Activated T-cell treated with anti-CD3 and anti-CD28 coated beads, Interleukin-2, amount 50 U/mL, for 72 hours (primary cell): Measurements from ENCODE around the gene FKBP5. TPM values are rescaled to one million over a fixed set of nuclear protein-coding genes. Genes with fewer than 3 reads are reported as not detected.
"Not testable (repeated sequence)": the region's sequence is repeated elsewhere in the genome, so short reads cannot be mapped to it uniquely, and the experiment has no call there.

Source experiments
- ATAC-seq, 2 donors: fragments of 150-1000 bp; cut with Tn5 transposase; replicated peaks in 1 of 2; 2 replicates each; pipeline ENCODE4 v1.10.0; 2021; ENCODE audit warnings: moderate library complexity in 2 of 2, mild to moderate bottlenecking in 1 of 2
- DNase-seq, 2 donors: peaks; one replicate each; pipeline ENCODE4 v3.0.0; 2021 to 2022; ENCODE audit warnings: mixed read lengths in 1 of 2
- H3K27ac Mint-ChIP-seq: one replicate; pipeline ENCODE4 v1.8.0; 2022; ENCODE audit warnings: mild to moderate bottlenecking, moderate library complexity, mixed read lengths
- H3K27me3 Mint-ChIP-seq: one replicate; pipeline ENCODE4 v1.8.0; 2022; ENCODE audit warnings: low read depth, mixed read lengths
- H3K36me3 Mint-ChIP-seq, 2 donors: one replicate each; pipeline ENCODE4 v1.8.0; 2022; ENCODE audit warnings: mixed read lengths in 2 of 2, mild to moderate bottlenecking in 1 of 2; ENCODE audit not compliant: insufficient read depth in 2 of 2
- H3K4me1 Mint-ChIP-seq: one replicate; pipeline ENCODE4 v1.8.0; 2022; ENCODE audit warnings: low read depth, mixed read lengths
- H3K4me3 Mint-ChIP-seq, 2 donors: one replicate each; pipeline ENCODE4 v1.8.0; 2022; ENCODE audit warnings: mild to moderate bottlenecking in 2 of 2, mixed read lengths in 2 of 2, moderate library complexity in 2 of 2
- H3K9me3 Mint-ChIP-seq, 2 donors: one replicate each; pipeline ENCODE4 v1.8.0; 2022; ENCODE audit warnings: mixed read lengths in 2 of 2
- total RNA-seq, 2 donors: library from RNA; stranded (reverse); gene quantifications; one replicate each; pipeline ENCODE4 v1.2.3, GENCODE V29; 2022

Gene FKBP5
- total RNA-seq, 2 donors from 2014 or later, result 106 to 120 TPM

DNA sequence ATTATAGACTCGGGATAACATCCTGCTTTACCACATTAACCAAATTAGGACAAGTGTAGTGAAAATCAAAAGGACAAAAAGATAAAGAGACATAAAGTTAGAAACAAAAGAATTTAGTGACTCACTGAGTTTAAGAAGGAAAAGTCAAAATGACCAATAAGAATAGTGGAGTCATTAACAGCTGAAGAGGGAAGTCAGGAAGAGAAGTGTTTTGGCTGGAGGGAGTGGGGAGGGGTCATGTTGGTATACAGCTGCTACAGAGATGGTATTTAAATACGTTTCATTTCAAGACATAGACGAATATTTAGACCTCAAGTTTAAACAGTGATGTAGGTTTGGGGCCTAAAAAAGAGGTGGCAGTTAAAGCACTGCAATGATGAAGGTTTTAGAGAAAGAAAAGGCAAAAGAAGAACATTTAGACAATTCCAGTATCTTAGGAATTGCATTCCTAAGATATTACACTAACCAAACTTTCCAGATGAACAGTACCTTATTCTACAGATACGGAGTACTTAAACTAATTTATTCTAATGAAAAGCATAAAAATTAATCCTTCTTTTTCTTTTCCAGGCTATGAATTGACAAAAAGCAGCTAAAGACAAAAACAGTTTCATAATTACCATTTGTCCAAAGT, 10.6 kb downstream of the FKBP5 start:
- Mint-ChIP-seq H3K4me1 (peaks cover 91% of the 10 kb centered on the region), H3K36me3 (peaks cover 2 to 14% of the 10 kb centered on the region in 2 donors), H3K27ac (peak overlapping the region; percentile 92), H3K4me3 (peak overlapping the region; percentile 13 to 78), H3K9me3 (peaks cover 1 to 2% of the 10 kb centered on the region in 2 donors), H3K27me3 (no peaks in the 10 kb centered on the region)
- ATAC-seq (no peak), DNase-seq (no peak)

DNA sequence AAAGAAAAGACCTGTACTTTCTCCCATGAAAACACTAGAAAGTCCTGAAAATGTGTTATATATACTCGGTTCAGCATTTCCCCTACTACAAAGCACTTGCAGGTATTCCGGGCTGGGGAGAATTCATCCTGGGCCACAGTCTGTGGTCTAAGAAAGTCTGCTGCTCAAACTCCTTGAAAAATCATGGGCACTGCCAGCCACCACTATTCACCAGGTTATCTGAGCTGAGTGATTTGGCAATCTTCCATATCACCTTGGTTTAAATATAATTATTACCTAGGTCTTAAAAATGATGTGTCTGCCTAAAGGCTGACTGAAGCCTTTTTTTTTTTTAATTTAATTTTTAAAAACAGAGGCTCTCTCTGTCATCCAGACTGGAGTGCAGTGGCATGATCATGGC, 11.3 kb downstream of the FKBP5 start:
- peaks cover 89% of the 10 kb centered on the region for H3K4me1 Mint-ChIP-seq
- H3K36me3 Mint-ChIP-seq, result peaks cover 2 to 12% of the 10 kb centered on the region in 2 donors
- no peak for DNase-seq
- H3K4me3 Mint-ChIP-seq, result peak overlapping the region in 1 of 2 donors; percentile 78
- H3K9me3 Mint-ChIP-seq, result peaks cover 1 to 2% of the 10 kb centered on the region in 2 donors
- H3K27me3 Mint-ChIP-seq, result no peaks in the 10 kb centered on the region
- no peak for ATAC-seq
- no peak overlapping the region for H3K27ac Mint-ChIP-seq

DNA sequence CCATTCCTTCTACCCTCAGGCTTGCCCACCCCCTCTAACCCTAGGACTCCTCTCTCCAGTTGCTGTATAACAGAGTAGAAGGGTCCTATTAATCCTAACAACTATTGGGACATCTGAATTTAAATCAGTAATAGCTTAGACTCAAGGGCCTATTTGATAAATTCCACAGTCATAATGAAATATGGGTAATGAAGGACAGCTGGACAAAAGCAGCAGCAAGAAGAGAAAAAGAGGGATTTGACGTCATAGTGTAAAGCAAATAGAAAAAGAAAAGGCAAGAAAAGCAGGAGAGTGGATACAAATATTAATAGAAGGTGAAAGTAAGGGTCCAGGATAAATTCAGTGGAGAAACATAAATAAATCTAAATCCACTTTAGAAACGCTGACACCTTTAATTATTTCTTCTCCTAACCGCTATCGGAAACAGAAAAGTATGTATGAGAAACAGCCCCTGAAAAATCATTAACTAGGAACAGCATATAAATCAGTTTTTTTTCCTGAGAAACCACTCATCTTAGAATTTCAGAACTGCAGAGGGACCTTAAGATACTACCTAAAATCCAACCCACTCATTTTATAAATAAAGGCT, 12.8 kb downstream of the FKBP5 start:
- ATAC-seq, result no peak

DNA sequence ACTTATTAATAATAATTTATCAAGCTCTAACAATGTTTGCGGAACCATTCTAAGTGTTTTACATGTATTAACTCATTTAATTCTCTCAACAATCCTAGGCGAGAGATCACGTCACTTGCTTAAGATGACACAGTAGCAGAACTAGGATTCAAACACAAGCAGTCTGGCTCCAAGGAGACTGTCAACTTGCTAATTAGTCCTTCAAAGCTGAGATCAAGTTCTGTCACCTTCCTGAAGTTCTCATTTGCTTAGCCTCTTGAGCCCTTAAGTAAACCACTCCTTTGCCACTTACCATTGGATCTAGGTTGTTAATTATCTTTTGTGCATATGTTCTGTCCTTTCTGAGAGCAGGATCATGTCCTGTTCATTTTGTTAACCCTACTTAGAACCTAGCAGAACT, 14.1 kb downstream of the FKBP5 start:
- Mint-ChIP-seq H3K4me1 (peaks cover 88% of the 10 kb centered on the region), H3K27me3 (no peaks in the 10 kb centered on the region), H3K27ac (peak overlapping the region; percentile 91), H3K4me3 (peak overlapping the region in 1 of 2 donors; percentile 52), H3K36me3 (peaks cover 2 to 16% of the 10 kb centered on the region in 2 donors), H3K9me3 (peaks cover 1 to 2% of the 10 kb centered on the region in 2 donors)
- ATAC-seq, result no peak
- DNase-seq, result no peak

More for the DNA sequence above, 12.8 kb downstream of the FKBP5 start:
- Mint-ChIP-seq H3K27me3 (no peaks in the 10 kb centered on the region), H3K36me3 (peaks cover 2 to 12% of the 10 kb centered on the region in 2 donors), H3K27ac (peak overlapping the region; percentile 40), H3K9me3 (peaks cover 1 to 2% of the 10 kb centered on the region in 2 donors), H3K4me1 (peaks cover 87% of the 10 kb centered on the region), H3K4me3 (peak overlapping the region in 1 of 2 donors; percentile 8)
- DNase-seq, result no peak

DNA sequence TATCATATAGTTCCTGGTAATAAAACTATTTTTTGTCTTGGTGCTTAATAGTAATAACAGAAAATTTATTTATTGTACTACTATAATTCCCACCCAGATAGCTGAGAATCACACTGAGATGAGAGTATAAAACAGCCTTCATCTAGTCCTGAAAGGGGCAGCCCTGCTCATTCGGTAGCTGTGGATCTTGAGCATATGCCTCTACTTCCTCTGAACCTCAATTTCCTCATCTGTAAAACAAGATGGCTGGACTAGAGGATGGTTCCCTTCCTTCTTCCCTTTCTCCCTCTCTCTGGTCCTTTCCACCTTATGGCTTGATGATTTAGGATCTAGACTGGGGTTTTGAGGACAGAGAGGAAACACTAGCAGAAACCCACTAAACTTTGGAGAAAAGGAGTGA, 15.0 kb downstream of the FKBP5 start:
- H3K27me3 Mint-ChIP-seq, result no peaks in the 10 kb centered on the region
- ATAC-seq (no peak), DNase-seq (no peak)
- peaks cover 0 to 10% of the 10 kb centered on the region in 2 donors for H3K36me3 Mint-ChIP-seq
- H3K4me3 Mint-ChIP-seq, result peak overlapping the region; percentile 15 to 52
- peak overlapping the region; percentile 91 for H3K27ac Mint-ChIP-seq
- H3K4me1 Mint-ChIP-seq, result peaks cover 88% of the 10 kb centered on the region
- H3K9me3 Mint-ChIP-seq, result no peaks in the 10 kb centered on the region

DNA sequence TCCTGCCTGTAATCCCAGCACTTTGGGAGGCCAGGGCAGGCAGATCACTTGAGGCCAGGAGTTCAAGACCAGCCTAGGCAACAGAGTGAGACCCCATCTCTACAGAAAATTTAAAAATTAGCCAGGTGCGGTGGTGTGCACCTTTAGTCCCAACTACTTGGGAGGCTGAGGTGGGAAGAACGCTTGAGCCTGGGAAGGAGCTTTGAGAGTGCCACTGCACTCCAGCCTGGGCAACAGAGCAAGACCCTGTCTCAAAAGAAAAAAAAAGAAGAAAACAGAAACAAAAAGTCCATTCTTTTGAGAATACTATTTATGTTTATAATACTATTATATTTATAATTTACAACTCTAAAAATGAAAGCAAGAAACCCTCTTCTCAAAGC, 15.4 kb downstream of the FKBP5 start:
- H3K4me3 Mint-ChIP-seq, result peak overlapping the region in 1 of 2 donors; percentile 31
- not testable (repeated sequence) for ATAC-seq, H3K9me3 Mint-ChIP-seq, DNase-seq, H3K27me3 Mint-ChIP-seq, H3K36me3 Mint-ChIP-seq
- peak overlapping the region; percentile 93 for H3K27ac Mint-ChIP-seq
- peaks cover 88% of the 10 kb centered on the region for H3K4me1 Mint-ChIP-seq

DNA sequence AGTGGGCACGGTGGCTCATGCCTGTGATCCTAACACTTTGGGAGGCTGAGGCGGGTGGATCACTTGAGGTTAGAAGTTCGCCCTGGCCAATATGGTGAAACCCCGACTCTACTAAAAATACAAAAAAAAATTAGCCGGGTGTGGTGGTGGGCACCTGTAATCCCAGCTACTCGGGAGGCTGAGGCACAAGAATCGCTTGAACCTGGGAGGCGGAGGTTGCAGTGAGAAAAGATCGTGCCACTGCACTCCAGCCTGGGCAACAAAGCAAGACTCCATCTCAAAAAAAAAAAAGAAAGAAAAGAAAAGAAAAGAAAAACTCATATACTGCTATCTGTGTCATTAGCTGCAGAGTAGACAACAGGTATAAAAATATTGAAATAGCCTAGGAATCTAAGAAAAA, 18.3 kb downstream of the FKBP5 start:
- Mint-ChIP-seq H3K27ac (peak overlapping the region; percentile 97), H3K4me3 (peak overlapping the region; percentile 37 to 55), H3K4me1 (peaks cover 82% of the 10 kb centered on the region)
- H3K36me3 Mint-ChIP-seq, ATAC-seq, H3K9me3 Mint-ChIP-seq, H3K27me3 Mint-ChIP-seq, DNase-seq: not testable (repeated sequence)

DNA sequence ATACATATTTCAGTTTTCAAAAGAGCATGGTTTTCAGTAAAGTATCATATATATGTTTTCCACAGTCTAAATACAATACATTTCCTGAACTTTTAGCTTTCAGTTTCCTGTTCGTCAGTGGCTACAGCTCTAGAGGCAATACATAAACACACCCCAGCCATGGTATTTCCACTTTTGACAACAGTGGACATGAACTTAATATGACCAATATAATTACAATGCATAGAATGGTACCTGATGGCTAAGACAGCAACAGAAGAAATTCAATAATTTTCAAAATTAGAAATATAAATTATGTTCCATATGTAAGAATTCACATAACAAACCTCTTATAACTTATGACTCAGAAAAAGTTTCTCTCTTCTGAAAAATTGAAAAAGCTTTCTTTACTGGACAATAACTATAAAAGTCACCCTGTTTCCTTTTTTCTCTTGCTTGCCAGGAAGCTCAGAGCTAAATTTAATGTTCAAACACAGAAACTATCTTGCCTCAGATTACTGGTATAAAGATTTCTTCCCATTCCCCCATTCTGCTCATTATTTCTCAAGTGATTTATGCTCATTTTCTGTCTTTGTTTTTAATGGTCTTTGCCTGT, 19.2 kb downstream of the FKBP5 start:
- peak; percentile 42 to 44 for ATAC-seq
- Mint-ChIP-seq H3K36me3 (peaks cover 0 to 7% of the 10 kb centered on the region in 2 donors), H3K4me3 (peak overlapping the region; percentile 64 to 81), H3K9me3 (no peaks in the 10 kb centered on the region), H3K27me3 (no peaks in the 10 kb centered on the region), H3K27ac (peak overlapping the region; percentile 97), H3K4me1 (peaks cover 73% of the 10 kb centered on the region)
- no peak for DNase-seq

DNA sequence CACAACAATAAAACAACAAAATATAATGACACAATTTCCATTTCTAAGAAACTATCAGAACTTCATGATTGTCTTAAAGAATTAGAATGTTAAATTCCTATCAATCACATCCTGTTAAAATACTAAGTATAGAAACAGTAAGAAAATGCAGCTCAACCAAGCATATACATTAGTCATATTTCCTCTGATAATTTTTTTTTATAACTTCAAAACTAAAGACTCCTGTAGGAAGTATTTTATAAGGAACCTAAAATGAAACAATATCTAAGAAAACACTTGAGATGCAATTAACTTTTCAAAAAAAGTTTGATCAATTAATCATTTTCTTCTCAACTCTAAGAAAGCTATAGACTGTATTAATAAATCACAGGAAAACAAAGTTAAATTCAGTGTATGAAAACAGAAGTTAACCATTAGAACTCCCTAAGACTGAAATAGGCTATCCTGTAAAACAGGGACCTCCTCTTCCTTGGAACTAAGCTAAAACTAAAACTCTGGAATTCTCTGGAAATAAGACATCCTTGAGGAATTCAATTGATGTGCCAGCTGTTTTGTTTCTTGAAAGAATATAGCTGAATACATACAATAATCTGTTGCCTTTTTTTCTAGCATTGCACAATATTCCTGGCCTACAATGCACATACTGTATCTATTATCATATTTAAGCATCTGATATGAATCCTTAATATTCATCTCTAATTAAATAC, 19.8 kb downstream of the FKBP5 start:
- peaks cover 0 to 7% of the 10 kb centered on the region in 2 donors for H3K36me3 Mint-ChIP-seq
- ATAC-seq, result no peak
- H3K27ac Mint-ChIP-seq, result peak overlapping the region; percentile 97
- H3K4me1 Mint-ChIP-seq, result peaks cover 67% of the 10 kb centered on the region
- peak overlapping the region; percentile 64 to 81 for H3K4me3 Mint-ChIP-seq
- DNase-seq, result no peak
- H3K27me3 Mint-ChIP-seq, result no peaks in the 10 kb centered on the region
- no peaks in the 10 kb centered on the region for H3K9me3 Mint-ChIP-seq

DNA sequence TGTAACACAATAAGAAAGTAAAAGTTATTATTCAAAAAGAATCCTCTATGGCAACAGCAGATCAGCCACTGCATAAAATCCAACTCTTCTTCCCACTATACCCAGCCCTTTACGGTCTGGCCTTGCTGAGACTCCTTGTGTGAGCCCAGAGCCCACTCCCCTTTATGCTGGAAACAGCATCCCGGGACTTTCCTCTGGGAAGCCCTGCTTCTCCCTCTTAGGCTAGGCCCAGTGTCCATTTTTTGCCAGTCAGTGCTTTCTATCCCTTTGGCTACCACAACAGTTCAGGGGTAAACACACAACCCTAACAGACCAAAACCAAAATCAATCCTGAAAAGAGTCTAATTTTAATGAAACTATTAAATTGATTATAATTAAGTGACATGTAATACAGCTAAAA, 20.6 kb downstream of the FKBP5 start:
- DNase-seq, result no peak
- Mint-ChIP-seq H3K4me1 (peaks cover 64% of the 10 kb centered on the region), H3K9me3 (no peaks in the 10 kb centered on the region), H3K27ac (peak overlapping the region; percentile 79), H3K4me3 (peak overlapping the region; percentile 81), H3K27me3 (no peaks in the 10 kb centered on the region), H3K36me3 (peaks cover 0 to 7% of the 10 kb centered on the region in 2 donors)
- ATAC-seq, result no peak

DNA sequence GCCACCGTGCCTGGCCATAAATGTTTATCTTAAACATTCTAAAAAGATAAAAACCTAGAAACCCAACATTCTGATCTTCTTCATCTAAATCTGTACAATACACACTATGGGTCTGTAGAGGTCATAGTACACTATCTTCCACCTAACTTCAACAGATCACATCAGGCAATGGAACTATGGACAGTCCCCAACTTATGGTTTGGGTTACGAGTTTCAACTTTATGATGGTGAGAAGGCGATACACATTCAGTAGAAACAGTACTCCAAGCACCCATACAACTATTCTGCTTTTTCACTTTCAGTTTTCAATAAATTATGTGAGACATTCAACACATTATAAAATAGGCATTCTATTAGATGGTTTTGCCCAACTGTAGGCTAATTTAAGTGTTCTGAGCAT, 23.1 kb downstream of the FKBP5 start:
- peak; percentile 77 to 78 for ATAC-seq
- Mint-ChIP-seq H3K4me3 (no peak overlapping the region), H3K9me3 (no peaks in the 10 kb centered on the region), H3K36me3 (peaks cover 0 to 8% of the 10 kb centered on the region in 2 donors), H3K27ac (no peak overlapping the region), H3K4me1 (peaks cover 46% of the 10 kb centered on the region), H3K27me3 (no peaks in the 10 kb centered on the region)
- no peak for DNase-seq

DNA sequence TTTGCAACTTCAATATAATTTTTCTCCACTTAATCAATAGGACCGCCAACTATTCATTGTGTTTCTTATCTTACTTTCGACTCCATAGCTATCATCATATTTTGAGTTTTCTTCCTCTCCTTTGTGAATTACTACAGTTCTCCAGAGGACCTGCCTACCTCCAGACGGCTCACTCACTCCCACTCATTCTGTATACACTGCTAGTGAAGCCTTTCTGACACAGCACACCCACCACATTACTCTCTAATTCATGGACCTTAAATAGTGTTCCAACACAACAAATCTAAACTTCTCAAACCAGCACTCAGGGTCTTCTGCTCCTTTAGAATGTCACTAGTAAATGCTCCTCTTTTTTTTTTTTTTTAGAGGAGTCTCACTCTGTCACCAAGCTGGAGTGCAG, 23.8 kb downstream of the FKBP5 start:
- H3K27me3 Mint-ChIP-seq, result no peaks in the 10 kb centered on the region
- no peak overlapping the region for H3K27ac Mint-ChIP-seq
- no peak overlapping the region for H3K4me3 Mint-ChIP-seq
- ATAC-seq, result peak; percentile 69
- peaks cover 0 to 5% of the 10 kb centered on the region in 2 donors for H3K36me3 Mint-ChIP-seq
- H3K9me3 Mint-ChIP-seq, result no peaks in the 10 kb centered on the region
- no peak for DNase-seq
- peaks cover 46% of the 10 kb centered on the region for H3K4me1 Mint-ChIP-seq
